Pancreas (tissue), 10 donors: ENCODE data around the gene SKP1. TPM values are rescaled to one million over a fixed set of nuclear protein-coding genes. Genes with fewer than 3 reads are reported as not detected.

Experiments used
- ATAC-seq, 4 donors: fragments of 200-7000 bp; cut with Tn5 transposase; one replicate each; pipeline versions ENCODE4 v1.8.0 to v1.9.1; 2020; ENCODE audit warnings: mild to moderate bottlenecking in 4 of 4, moderate library complexity in 4 of 4
- DNase-seq, 6 donors: peaks; one replicate each; pipeline ENCODE4 v3.0.0-alpha.2; 2020
- FAIRE-seq: peaks from 2 replicates; lab custom pipeline; 2012; peaks lifted over from hg19 to GRCh38; lab: Jason Lieb, UNC
- H3K27ac ChIP-seq, 4 donors: fragments of 200-600 bp; sonication (generic); 1 replicate in 3 of 4; 2 replicates in 1 of 4; pipeline versions ENCODE4 v1.5.0 to v1.8.0; 2020
- H3K27me3 ChIP-seq, 4 donors: fragments of 200-600 bp; one replicate each; pipeline ENCODE4 v1.8.0; 2021
- H3K36me3 ChIP-seq, 3 donors: fragments of 200-600 bp; sonication (generic) in 1 of 3; one replicate each; pipeline versions ENCODE4 v1.5.0 to v1.8.0; 2020 to 2021
- H3K4me1 ChIP-seq, 3 donors: fragments of 200-600 bp; one replicate each; pipeline ENCODE4 v1.8.0; 2021
- H3K4me3 ChIP-seq, 4 donors: fragments of 200-600 bp; sonication (generic) in 2 of 4; one replicate each; pipeline versions ENCODE4 v1.5.0 to v1.8.0; 2020 to 2021
- H3K9me3 ChIP-seq, 4 donors: fragments of 200-600 bp; one replicate each; pipeline ENCODE4 v1.8.0; 2021
- WGBS, 2 donors: extraction: QIAGEN DNeasy Blood & Tissue Kit; methylation state at CpG; one replicate each; pipeline ENCODE4 v1.1.7; 2013; 5-methylcytosine and 5-hydroxymethylcytosine counted together
- intact Hi-C, 3 donors: fragments of 100-400 bp; cut with DNase I; formaldehyde crosslinking; loops; one replicate each; pipeline versions ENCODE4 v1.11.1 to v1.14.2; 2022
- polyA plus RNA-seq, 2 donors: library from polyadenylated mRNA; stranded (reverse); fragments of 200-250 nt; gene quantifications; one replicate each; pipeline ENCODE4 v1.2.3, GENCODE V29; 2013
- total RNA-seq, 6 donors: library from RNA; stranded (reverse); fragmentation: NEBNext Ultra II Directional in 4 of 6; extraction: Animal tissue kit (Norgen Biotek cat#: 25700) in 4 of 6; gene quantifications; one replicate each; pipeline versions ENCODE4 v1.2.1 to v1.2.4, GENCODE V29; 2021 to 2023
- TF ChIP-seq, protein P1 (sequence below), 4 donors: fragments of 200-600 bp; sonication (generic) in 3 of 4; IDR thresholded peaks; one replicate each; pipeline versions ENCODE4 v1.5.0 to v1.8.0; 2021; ENCODE audit warnings: antibody characterized with exemption in 4 of 4
- donor health status: healthy with polysubstance abuse.
- donor health status: DM: no; HTN: no; CAD: no; lungs with moderate emphysema.
- donor health status: DM: no; HTN: no; CAD: no.
- donor health status: control.
- donor health status: control.
- donor health status: Bipolar disorder and iron deficiency.
- donor health status: DM: yes; HTN: yes; CAD: no.
- donor health status: DM: no; HTN: no; CAD: no.
- donor health status: DM: no; HTN: no; CAD: no.
- donor health status: DM: yes; HTN: yes; CAD: no.

SKP1 gene
- total and polyA plus RNA-seq, 8 donors = 67.5 to 252 (median 97.6) TPM

DNA sequence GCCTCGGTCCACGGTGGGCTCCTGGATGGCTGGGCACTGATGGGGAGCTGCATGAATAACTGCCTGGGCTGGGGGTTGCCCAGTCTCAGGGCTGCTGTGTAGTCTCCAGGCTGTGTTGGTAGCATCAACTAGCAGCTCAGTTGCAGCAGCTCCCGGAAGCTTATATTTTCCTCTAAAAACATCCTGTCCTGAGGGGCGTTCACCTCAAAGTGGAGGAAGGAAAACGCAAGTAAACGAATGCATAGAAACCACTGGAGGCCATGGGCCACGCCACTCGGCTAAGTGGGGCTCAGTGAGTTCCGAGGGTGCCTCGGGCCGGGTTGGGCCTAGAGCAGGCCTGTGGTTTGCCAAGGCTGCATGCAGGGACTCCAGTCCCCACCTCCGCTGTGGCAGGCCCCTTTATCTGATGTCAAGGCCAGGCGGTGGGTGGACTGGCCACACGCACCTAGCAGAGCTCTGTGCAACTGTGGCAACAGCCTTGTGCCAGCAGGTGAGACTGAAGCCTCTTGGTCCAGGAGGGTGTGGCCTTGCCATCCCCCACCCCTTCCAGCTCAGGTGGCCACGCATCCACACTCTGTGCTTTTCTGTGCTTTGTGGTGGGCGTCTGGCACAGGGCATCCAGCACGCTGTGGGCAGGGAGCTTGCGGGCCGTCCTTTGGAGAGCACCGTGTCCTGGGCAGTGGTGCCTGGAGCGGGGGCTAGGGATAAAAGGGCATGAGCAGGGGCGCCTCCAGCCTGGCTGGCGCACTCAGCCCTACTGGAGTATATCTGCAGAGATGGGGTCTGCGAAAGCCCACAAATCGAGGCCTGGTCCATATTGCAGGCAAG, 47.1 kb downstream of the SKP1 start:
- FAIRE-seq (no peak), DNase-seq (peak in 1 of 6 donors; percentile 67), ATAC-seq (no peak)
- Histone ChIP-seq H3K36me3 (peaks cover 0 to 10% (median 0%) of the 10 kb centered on the region in 3 donors), H3K27me3 (no peaks in the 10 kb centered on the region), H3K27ac (no peak overlapping the region), H3K4me1 (peaks cover 4 to 24% (median 16%) of the 10 kb centered on the region in 3 donors), H3K9me3 (no peaks in the 10 kb centered on the region), H3K4me3 (no peak overlapping the region)
- 82% methylated on average over 25 of the region's 25 CpGs for WGBS, 2 donors
- intact Hi-C loops = loop anchor here in 1 of 3 donors (10.0 kb wide), 1 partner anchor 85 kb away; no protein-coding TSS in a partner anchor
- TF ChIP-seq, protein P1, sequence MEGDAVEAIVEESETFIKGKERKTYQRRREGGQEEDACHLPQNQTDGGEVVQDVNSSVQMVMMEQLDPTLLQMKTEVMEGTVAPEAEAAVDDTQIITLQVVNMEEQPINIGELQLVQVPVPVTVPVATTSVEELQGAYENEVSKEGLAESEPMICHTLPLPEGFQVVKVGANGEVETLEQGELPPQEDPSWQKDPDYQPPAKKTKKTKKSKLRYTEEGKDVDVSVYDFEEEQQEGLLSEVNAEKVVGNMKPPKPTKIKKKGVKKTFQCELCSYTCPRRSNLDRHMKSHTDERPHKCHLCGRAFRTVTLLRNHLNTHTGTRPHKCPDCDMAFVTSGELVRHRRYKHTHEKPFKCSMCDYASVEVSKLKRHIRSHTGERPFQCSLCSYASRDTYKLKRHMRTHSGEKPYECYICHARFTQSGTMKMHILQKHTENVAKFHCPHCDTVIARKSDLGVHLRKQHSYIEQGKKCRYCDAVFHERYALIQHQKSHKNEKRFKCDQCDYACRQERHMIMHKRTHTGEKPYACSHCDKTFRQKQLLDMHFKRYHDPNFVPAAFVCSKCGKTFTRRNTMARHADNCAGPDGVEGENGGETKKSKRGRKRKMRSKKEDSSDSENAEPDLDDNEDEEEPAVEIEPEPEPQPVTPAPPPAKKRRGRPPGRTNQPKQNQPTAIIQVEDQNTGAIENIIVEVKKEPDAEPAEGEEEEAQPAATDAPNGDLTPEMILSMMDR (IDR thresholded peaks at IDR 0.05) = no peak

DNA sequence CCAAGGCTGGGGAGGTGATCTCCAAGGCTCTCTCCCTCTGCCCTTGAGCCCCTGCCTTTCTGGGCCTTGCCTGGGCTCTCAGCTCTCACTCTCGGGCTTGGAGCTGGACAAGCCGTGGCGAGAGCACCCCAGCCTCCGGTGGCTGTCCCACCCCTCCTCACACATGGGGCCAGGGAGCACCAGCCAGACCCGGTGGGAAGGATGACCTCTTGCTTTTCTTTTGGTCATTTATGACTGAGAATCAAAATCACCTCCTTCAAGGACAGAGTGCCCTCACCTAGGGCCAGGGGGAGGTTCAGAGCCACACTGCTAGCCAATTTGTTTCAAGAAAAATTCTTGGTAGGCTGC, 48.1 kb downstream of the SKP1 start:
- Histone ChIP-seq H3K4me1 (peaks cover 4 to 24% (median 16%) of the 10 kb centered on the region in 3 donors), H3K4me3 (no peak overlapping the region), H3K27me3 (no peaks in the 10 kb centered on the region), H3K36me3 (no peaks in the 10 kb centered on the region), H3K27ac (no peak overlapping the region), H3K9me3 (no peaks in the 10 kb centered on the region)
- 76 to 86% methylated on average over 5 of the region's 5 CpGs for WGBS, 2 donors
- intact Hi-C loops = no loop called here
- DNase-seq (peak in 1 of 6 donors; percentile 47), FAIRE-seq (no peak), ATAC-seq (no peak)
- TF ChIP-seq, protein P1 (IDR thresholded peaks at IDR 0.05) = no peak

DNA sequence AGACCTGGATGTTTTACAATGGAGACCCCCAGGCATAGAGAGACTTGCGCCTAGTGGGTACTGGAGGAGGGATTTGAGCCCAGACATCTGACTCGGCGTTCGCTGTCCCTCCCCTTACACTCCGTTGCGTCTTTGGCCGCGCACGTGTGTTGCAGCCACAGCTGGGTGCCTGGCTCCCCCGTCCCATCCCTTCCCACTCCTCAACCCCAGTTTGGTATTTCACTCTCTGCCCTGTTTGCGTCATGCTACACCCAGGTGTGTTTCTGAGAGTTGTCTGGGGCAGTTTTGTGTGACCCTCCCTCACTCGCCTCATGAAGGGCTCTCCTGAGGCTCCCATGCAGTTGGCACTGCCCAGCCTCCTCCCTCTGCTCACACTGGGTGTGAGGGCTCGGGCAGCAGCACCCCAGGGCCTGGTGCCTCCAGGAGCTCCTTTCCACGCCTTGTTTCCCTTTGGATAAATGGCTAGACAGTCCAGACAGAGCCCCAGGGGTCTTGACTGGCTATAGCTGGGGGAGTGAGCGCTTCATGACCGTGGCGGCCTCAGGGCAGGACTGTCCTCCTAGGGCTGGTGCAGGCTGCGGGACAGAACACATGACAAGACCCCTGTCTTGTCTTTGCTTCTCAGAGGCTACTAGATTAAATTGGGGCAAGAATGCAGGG, 48.6 kb downstream of the SKP1 start:
- H3K27me3 ChIP-seq = no peaks in the 10 kb centered on the region
- TF ChIP-seq, protein P1 (IDR thresholded peaks at IDR 0.05) = no peak
- FAIRE-seq = no peak
- ATAC-seq = peak in 1 of 4 donors; percentile 4
- H3K4me1 ChIP-seq = peaks cover 4 to 24% (median 16%) of the 10 kb centered on the region in 3 donors
- WGBS, 2 donors = 70 to 75% methylated on average over 18 of the region's 18 CpGs
- H3K4me3 ChIP-seq = no peak overlapping the region
- intact Hi-C loops = no loop called here
- peak in 1 of 6 donors; percentile 55 for DNase-seq
- no peaks in the 10 kb centered on the region for H3K36me3 ChIP-seq
- H3K27ac ChIP-seq = peak overlapping the region in 2 of 4 donors; percentile 23 to 39
- H3K9me3 ChIP-seq = no peaks in the 10 kb centered on the region

DNA sequence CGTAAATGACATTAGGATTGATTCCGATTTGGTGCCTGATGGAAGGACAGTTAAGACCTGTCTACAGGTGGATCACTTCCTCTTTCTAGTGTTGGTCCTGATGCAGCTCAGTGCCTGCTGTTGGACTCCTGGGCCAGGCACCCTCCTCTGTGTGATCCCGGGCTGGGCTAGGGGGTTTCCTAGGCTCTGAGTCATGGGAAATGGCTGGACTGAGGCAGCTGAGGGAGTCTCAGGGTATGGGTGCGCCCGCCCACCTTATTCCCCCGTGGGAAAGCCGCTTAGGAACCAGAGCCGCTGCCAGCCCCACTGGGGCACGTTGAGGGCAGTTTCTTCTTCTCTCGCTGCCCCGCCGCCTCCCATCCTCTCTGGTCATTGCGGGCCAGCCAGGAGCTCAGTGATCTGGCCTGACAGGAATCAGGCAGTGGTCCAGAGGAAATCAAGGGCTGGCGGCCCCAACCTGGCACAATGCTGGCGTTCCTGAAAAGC, 49.3 kb downstream of the SKP1 start:
- FAIRE-seq (no peak), DNase-seq (peak; percentile 58 to 82 (median 67)), ATAC-seq (peak; percentile 59 to 82 (median 74))
- Histone ChIP-seq H3K4me1 (peaks cover 4 to 24% (median 16%) of the 10 kb centered on the region in 3 donors), H3K27me3 (no peaks in the 10 kb centered on the region), H3K27ac (peak overlapping the region in 2 of 4 donors; percentile 23 to 39), H3K9me3 (no peaks in the 10 kb centered on the region), H3K36me3 (no peaks in the 10 kb centered on the region), H3K4me3 (no peak overlapping the region)
- WGBS, 2 donors = 31 to 42% methylated on average over 15 of the region's 15 CpGs
- TF ChIP-seq, protein P1 (IDR thresholded peaks at IDR 0.05) = no peak
- intact Hi-C loops = no loop called here
